Measurements from ENCODE around the gene RENBP.

- TF ChIP-seq CTCF (IDR thresholded peaks at IDR 0.05; ENCODE audit: low read depth, low read length) (no peak), POLR2A (IDR thresholded peaks at IDR 0.05; ENCODE audit: extremely low read depth, insufficient read length) (no peak)
Observed at GRCh38 chrX:153988493-153988892, 44.0 kb upstream of the RENBP start.

All from NB4 (cell line).